ENCODE measurements around the gene CUL7. TPM values are rescaled to one million over a fixed set of nuclear protein-coding genes. Genes with fewer than 3 reads are reported as not detected.
"Not testable (repeated sequence)": the region's sequence is repeated elsewhere in the genome, so short reads cannot be mapped to it uniquely, and the experiment has no call there.

Gene CUL7
- total RNA-seq, 1 donor = 48.5 TPM

DNA sequence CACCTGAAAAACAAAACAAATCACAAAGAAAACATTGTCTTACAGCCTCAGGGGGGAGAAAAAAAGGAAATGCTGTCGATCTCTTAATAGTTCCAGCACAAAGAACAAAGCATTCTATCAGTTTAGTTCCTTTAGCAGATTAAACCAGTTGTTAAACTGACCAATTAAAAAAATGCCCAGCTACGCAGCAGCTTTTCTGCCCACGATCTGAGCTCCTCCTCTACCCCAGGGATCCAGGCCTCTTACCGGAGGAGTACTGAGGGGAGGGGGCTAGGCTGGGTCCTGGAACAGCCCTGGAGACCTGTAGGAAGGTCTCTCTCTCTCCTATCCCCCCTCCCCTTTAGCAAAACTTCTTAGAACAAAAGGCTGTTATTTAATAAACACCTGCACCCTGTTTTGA lies 35.8 kb upstream of the CUL7 start:
- Histone ChIP-seq H3K27ac (ENCODE audit: low read depth, low read length) (no peak overlapping the region), H4K20me1 (ENCODE audit: insufficient read depth, low read length) (peaks cover 45% of the 10 kb centered on the region), H3K27me3 (ENCODE audit: insufficient read depth, low read length) (no peaks in the 10 kb centered on the region), H3K9me3 (ENCODE audit: low read depth, low read length) (no peaks in the 10 kb centered on the region), H3K4me2 (ENCODE audit: insufficient read depth, low read length) (no peak overlapping the region), H3K4me1 (ENCODE audit: insufficient read depth, low read length) (peaks cover 37% of the 10 kb centered on the region), H2AFZ (ENCODE audit: low read length) (no peak overlapping the region), H3K4me3 (ENCODE audit: insufficient read depth, low read length) (no peak overlapping the region), H3K36me3 (ENCODE audit: insufficient read depth, low read length) (no peaks in the 10 kb centered on the region), H3K79me2 (ENCODE audit: insufficient read depth, low read length) (peaks cover 87% of the 10 kb centered on the region)
- TF ChIP-seq CTCF (IDR thresholded peaks at IDR 0.05; ENCODE audit: extremely low read depth, low read depth, low read length) = no peak
- no peak for DNase-seq (ENCODE audit: insufficient read length, low spot score, missing footprints)

DNA sequence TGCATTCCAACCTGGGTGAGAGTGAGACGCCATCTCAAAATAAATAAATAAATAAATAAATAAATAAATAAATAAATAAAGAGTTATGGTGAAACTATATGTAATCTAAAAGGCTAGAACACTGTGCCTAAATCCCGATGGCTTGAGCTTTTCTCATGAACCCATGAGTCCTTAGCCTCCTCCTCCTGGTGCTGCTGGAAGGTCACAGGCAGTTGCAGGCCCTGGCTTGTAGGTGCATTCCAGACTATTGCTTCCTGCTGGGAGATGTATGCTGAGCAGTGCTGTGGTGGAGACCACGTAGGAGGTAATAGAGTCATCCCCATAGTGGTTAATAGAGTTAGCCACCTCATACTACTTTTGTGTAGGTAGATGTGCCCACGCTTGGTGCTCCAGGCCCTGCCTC lies 35.0 kb upstream of the CUL7 start:
- DNase-seq (ENCODE audit: insufficient read length, low spot score, missing footprints) = no peak
- no peak for TF ChIP-seq CTCF (IDR thresholded peaks at IDR 0.05; ENCODE audit: extremely low read depth, low read depth, low read length)
- Histone ChIP-seq H3K4me1 (ENCODE audit: insufficient read depth, low read length) (peaks cover 33% of the 10 kb centered on the region), H3K36me3 (ENCODE audit: insufficient read depth, low read length) (no peaks in the 10 kb centered on the region), H3K4me3 (ENCODE audit: insufficient read depth, low read length) (no peak overlapping the region), H2AFZ (ENCODE audit: low read length) (no peak overlapping the region), H4K20me1 (ENCODE audit: insufficient read depth, low read length) (peaks cover 48% of the 10 kb centered on the region), H3K9me3 (ENCODE audit: low read depth, low read length) (no peaks in the 10 kb centered on the region), H3K4me2 (ENCODE audit: insufficient read depth, low read length) (no peak overlapping the region), H3K27ac (ENCODE audit: low read depth, low read length) (no peak overlapping the region), H3K27me3 (ENCODE audit: insufficient read depth, low read length) (no peaks in the 10 kb centered on the region), H3K79me2 (ENCODE audit: insufficient read depth, low read length) (peaks cover 89% of the 10 kb centered on the region)

GRCh38 chr6:43086022-43086658 lies 32.5 kb upstream of the CUL7 start:
- peaks cover 90% of the 10 kb centered on the region for H3K79me2 ChIP-seq (ENCODE audit: insufficient read depth, low read length)
- DNase-seq (ENCODE audit: insufficient read length, low spot score, missing footprints) = peak; percentile 90
- H3K4me2 ChIP-seq (ENCODE audit: insufficient read depth, low read length) = no peak overlapping the region
- H3K27me3 ChIP-seq (ENCODE audit: insufficient read depth, low read length) = no peaks in the 10 kb centered on the region
- H3K27ac ChIP-seq (ENCODE audit: low read depth, low read length) = no peak overlapping the region
- no peaks in the 10 kb centered on the region for H3K9me3 ChIP-seq (ENCODE audit: low read depth, low read length)
- no peak overlapping the region for H2AFZ ChIP-seq (ENCODE audit: low read length)
- no peaks in the 10 kb centered on the region for H3K36me3 ChIP-seq (ENCODE audit: insufficient read depth, low read length)
- H3K4me3 ChIP-seq (ENCODE audit: insufficient read depth, low read length) = no peak overlapping the region
- H3K4me1 ChIP-seq (ENCODE audit: insufficient read depth, low read length) = peaks cover 26% of the 10 kb centered on the region
- H4K20me1 ChIP-seq (ENCODE audit: insufficient read depth, low read length) = peaks cover 58% of the 10 kb centered on the region
- TF ChIP-seq CTCF (IDR thresholded peaks at IDR 0.05; ENCODE audit: extremely low read depth, low read depth, low read length) = no peak

DNA sequence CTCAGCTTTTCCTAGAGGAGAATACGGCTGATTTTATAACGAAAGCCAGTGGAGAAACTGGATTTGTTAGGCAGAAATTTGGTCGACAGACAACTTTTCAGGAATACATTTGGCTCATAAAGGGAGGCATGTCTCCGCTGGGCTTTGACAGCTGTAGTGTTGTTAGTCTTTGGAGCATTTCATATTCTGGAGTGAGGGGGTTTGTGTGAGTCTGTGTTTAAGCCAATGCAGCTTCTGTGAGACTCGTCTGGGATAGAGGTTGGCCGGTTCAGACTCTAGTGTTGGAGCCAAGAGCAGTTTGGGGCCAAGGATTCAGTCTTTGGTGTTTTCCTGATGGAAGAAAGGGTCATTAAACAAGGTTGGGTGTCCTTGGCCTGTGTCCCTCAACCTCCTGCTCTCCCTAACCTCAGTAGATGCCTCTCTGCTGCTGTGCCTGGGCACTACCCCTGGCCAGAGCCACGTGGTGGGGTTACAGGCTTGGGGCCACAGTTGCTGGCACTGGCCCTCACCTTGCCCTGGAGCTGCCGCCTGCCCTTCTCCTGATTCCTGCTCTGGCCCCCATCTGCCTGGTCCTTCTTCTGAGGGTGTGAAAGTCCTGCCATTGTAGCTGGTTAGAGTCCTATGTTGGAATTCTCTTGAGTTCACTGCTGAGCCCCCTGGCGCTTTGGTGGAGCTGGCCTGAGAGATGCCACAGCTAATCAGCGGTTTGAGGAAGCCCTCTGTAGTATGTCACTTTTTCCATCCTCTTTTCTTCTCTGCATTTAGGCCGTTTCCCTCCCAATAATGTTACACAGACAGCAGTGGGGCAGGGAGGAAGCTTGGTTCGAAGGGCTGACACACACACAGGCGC lies 29.4 kb upstream of the CUL7 start:
- DNase-seq (ENCODE audit: insufficient read length, low spot score, missing footprints) = peak; percentile 55
- H3K27ac ChIP-seq (ENCODE audit: low read depth, low read length) = no peak overlapping the region

DNA sequence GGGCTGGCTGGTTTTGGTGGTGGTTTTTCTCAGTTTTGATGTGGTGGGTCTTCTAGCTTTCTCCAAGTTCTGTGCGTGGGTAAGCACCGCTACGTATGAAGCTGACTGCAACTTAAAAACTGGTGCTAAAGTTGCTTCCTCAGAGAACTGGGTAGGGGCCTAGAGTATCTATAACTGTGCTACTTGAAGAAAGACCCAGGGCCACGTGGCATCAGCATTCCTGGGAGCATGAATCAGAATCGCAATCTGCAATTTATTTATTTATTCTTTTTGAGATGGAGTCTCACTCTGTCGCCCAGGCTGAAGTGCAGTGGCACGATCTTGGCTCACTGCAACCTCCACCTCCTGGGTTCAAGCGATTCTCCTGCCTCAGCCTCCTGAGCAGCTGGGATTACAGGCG lies 28.3 kb upstream of the CUL7 start:
- not testable (repeated sequence) for H3K27ac ChIP-seq (ENCODE audit: low read depth, low read length); H3K36me3 ChIP-seq (ENCODE audit: insufficient read depth, low read length); H3K27me3 ChIP-seq (ENCODE audit: insufficient read depth, low read length); H3K9me3 ChIP-seq (ENCODE audit: low read depth, low read length); H3K4me3 ChIP-seq (ENCODE audit: insufficient read depth, low read length); H3K4me2 ChIP-seq (ENCODE audit: insufficient read depth, low read length); H2AFZ ChIP-seq (ENCODE audit: low read length)
- H3K79me2 ChIP-seq (ENCODE audit: insufficient read depth, low read length) = peaks cover 82% of the 10 kb centered on the region
- H4K20me1 ChIP-seq (ENCODE audit: insufficient read depth, low read length) = peaks cover 33% of the 10 kb centered on the region
- peak; percentile 46 for DNase-seq (ENCODE audit: insufficient read length, low spot score, missing footprints)
- H3K4me1 ChIP-seq (ENCODE audit: insufficient read depth, low read length) = peaks cover 27% of the 10 kb centered on the region

More for the DNA sequence above, 29.4 kb upstream of the CUL7 start:
- H3K4me1 ChIP-seq (ENCODE audit: insufficient read depth, low read length) = peaks cover 16% of the 10 kb centered on the region
- no peaks in the 10 kb centered on the region for H3K36me3 ChIP-seq (ENCODE audit: insufficient read depth, low read length)
- peaks cover 44% of the 10 kb centered on the region for H4K20me1 ChIP-seq (ENCODE audit: insufficient read depth, low read length)
- H3K9me3 ChIP-seq (ENCODE audit: low read depth, low read length) = no peaks in the 10 kb centered on the region
- no peak overlapping the region for H3K4me3 ChIP-seq (ENCODE audit: insufficient read depth, low read length)
- H3K27me3 ChIP-seq (ENCODE audit: insufficient read depth, low read length) = no peaks in the 10 kb centered on the region
- no peak overlapping the region for H2AFZ ChIP-seq (ENCODE audit: low read length)
- H3K79me2 ChIP-seq (ENCODE audit: insufficient read depth, low read length) = peaks cover 82% of the 10 kb centered on the region
- no peak for TF ChIP-seq CTCF (IDR thresholded peaks at IDR 0.05; ENCODE audit: extremely low read depth, low read depth, low read length)
- no peak overlapping the region for H3K4me2 ChIP-seq (ENCODE audit: insufficient read depth, low read length)

Data from osteoblast (primary cell).